Left renal pelvis (tissue), 4 donors: ENCODE results near the gene MISP3. TPM values are rescaled to one million over a fixed set of nuclear protein-coding genes. Genes with fewer than 3 reads are reported as not detected.
A peak's percentile ranks its signal among the peaks of the same experiment; 100 is the strongest.
"Not testable (repeated sequence)": the region's sequence is repeated elsewhere in the genome, so short reads cannot be mapped to it uniquely, and the experiment has no call there.

ENCODE experiments used
- DNase-seq, 4 donors: peaks; one replicate each; pipeline ENCODE4 v3.0.0-alpha.2; 2013; ENCODE audit warnings: low read depth in 4 of 4, low spot score in 3 of 4
- polyA plus RNA-seq, 4 donors: library from polyadenylated mRNA; unstranded; fragments of 120-200 nt; gene quantifications; one replicate each; pipeline ENCODE4 v1.2.1, GENCODE V29; 2013; ENCODE audit not compliant: insufficient read length in 4 of 4

The MISP3 gene
- polyA plus RNA-seq, result 10 to 100 TPM in 1 of 4 donors, 1 to 10 TPM in 3; 1.3 to 10.3 (median 6.3) TPM

DNA sequence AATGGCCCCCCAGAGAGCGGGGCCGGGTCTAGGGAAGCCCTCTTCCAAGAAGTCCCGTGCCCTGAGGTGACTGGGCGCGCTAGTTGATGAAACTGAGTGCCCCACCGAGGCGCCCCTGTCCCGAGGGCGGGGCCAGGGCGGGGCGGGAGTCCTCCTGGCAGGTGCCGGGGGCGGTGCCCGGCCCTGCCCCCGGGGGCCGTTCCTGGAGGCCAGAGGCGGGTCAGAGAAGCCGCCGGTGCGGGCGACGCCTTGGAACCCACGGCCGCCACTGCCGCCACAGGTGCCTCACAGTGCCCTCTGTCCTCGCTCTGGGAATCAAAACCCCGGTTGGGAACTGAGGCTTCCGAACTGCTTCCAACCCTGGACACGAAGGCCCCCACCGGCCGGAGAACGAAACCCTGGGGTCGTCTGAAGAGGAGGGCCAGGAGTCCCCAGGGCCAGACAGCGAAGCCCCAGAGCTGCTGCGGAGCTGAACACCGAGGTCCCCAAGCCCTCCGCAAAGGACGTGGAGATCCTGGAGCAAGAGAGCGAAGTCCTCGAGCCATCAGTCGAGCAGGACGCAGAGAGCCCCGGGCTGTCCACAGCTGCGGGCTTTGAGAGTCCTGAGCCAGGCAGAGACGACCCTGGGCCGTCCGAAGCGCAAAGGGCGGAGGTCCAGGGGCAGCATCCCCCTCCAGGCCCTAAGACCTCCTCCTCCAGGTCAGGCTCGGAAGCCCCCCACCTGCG lies at the start of gene MISP3:
MISP3 (plus strand) TSS at position 252 of the 726 bp plus-strand sequence. CDS start 524 bp downstream, outside the sequence.
- DNase-seq, result no peak

DNA sequence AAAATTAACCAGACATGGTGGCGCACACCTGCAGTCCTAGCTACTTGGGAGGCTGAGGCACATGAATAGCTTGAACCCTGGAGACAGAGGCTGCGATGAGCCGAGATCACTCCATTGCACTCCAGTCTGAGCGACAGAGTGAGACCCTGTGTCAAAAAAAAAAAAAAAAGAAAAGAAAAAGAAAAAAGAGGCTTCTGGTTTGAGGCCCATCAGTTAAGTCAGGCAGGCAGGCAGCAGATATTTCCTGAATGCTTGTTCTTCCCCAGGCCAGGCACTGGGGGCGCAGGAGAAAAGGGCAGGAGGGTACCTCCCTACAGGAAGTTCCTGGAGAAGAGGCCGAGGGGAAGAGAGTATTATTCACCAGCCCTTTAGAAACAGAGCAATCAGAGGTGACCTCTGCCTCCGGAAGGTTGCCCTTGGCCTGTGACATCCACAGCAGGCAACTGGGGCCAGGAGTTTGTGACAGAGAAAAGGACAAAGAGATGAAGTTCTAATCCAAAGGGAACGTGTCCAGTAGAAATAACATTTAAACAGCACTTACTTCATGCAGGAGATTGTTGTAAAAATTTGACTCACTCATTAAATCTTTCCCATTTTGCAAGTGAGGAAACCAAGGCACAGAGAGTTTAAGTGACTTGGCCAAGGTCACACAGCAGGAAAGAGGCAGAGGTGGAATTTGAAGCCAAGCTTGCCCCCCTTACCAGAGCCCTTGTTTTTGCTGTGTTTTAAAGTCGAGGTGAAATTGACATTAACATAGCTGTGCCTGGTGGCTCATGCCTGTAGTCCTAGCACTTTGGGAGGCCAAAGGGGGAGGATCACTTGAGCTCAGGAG lies 49.0 kb upstream of the MISP3 start:
- no peak for DNase-seq

DNA sequence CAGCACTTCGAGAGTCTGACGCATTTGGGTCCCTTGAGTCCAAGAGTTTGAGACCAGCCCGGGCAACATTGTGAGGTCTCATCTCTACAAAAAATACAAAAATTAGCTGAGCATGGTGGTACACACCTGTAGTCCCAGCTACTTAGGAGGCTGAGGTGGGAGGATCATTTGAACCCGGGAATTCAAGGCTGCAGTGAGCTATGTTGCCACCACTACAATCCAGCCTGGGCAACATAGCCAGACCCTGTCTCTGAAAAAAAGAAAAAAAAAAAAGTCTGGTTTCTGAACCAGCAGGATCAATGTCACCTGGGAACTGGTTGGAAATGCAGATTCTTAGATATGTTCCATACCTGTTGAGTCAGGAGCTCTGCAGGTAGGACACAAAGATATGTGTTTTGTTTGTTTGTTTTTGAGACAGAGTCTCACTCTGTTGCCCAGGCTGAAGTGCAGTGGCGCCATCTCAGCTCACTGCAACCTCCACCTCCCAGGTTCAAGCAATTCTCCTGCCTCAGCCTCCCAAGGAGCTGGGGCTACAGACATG lies 45.9 kb upstream of the MISP3 start:
- not testable (repeated sequence) for DNase-seq

DNA sequence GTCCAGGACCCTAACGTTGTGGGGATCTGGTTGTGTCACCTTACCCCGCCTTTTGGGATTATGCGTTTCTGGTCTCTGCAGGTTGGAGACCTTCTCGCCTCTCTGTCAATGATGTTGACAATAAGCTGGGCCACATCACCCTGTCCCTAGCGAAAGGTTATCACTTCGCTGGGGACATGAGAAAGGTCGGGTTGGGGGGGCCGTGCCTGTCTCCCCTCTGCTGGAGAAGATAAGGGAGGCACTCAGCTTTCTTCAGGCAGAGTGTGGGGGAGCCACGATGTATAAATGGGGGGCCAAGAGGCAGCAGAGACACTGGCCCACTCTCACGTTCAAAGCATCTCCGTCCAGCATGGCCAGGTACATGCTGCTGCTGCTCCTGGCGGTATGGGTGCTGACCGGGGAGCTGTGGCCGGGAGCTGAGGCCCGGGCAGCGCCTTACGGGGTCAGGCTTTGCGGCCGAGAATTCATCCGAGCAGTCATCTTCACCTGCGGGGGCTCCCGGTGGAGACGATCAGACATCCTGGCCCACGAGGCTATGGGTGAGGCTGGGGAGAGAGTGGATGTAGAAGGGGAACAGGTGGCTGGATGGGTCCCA lies 44.6 kb upstream of the MISP3 start, which contains the start of gene RLN3:
RLN3 (plus strand) TSS at position 293 of the 595 bp plus-strand sequence; CDS start at position 350, 57 bp downstream.
- no peak for DNase-seq

DNA sequence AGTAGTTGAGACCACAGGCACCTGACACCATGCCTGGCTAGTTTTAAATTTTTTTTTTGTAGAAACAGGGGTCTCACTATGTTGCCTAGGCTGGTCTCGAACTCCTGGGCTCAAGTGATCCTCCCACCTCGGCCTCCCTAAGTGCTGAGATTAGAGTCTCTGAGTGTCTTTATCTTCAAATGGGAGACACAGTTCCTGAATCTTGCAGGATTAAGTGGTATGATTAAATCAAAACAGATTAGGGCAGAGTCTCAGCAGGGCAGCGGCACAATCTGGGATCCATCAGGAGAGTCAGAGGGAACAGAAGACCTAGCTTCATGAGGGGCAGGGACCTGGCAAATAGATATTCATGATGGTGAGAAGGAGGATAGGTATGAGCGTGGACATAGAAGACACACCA lies 43.7 kb upstream of the MISP3 start:
- no peak for DNase-seq

DNA sequence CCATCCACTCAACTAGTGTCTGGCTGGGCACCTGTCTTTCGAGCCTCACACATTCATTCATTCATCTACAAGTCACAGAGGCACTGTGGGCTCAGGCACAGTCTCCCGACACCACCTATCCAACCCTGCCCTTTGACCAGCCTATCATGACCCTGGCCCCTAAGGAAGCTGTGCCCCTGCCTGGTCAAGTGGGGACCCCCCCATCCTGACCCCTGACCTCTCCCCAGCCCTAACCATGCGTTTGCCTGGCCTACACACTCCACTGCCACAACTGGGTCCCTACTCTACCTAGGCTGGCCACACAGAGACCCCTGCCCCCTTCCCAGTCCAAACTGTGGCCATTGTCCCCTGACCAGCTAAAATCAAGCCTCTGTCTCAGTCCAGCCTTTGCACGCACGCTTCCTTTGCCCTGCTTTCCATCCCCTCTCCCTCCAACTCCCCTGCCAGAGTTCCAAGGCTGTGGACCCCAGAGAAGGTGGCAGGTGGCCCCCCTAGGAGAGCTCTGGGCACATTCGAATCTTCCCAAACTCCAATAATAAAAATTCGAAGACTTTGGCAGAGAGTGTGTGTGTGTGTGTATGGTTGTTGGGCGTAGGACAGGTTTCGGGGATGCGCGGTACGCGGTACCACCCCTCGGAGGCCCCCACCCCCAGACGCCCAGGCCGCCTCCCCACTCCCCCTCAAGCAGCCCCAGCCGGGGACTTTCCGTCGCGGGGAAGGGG lies 41.4 kb upstream of the MISP3 start:
- no peak for DNase-seq

DNA sequence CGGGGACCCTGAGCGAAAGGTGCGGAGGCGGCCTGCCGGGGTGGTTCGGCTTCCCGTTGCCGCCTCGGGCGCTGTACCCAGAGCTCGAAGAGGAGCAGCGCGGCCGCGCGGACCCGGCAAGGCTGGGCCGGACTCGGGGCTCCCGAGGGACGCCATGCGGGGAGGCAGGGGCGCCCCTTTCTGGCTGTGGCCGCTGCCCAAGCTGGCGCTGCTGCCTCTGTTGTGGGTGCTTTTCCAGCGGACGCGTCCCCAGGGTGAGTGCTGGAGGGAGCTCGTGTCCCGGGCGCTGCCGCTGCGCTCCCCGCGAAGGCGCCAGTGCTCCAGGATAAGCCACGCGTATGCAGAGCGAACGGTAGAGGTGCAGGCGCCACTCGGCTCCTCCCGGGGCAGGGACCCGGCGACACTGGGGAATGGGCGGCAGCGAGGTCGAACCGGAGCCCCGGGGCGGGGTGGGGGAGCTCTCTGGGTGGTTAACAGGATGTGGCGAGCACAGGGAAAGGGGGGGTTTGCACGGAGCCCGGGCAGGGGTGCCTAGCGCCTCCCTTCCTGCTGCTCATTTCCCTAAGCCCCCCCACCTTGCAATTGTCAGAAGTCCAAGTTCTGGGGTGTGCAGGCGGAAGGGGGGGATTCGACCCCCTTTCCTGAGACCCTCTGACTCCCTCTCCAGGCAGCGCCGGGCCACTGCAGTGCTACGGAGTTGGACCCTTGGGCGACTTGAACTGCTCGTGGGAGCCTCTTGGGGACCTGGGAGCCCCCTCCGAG lies 40.7 kb upstream of the MISP3 start, which contains the start of gene IL27RA:
IL27RA (plus strand) TSS at position 44 of the 762 bp plus-strand sequence; CDS start at position 155, 111 bp downstream.
- peak in 2 of 4 donors; percentile 38 to 44 for DNase-seq

DNA sequence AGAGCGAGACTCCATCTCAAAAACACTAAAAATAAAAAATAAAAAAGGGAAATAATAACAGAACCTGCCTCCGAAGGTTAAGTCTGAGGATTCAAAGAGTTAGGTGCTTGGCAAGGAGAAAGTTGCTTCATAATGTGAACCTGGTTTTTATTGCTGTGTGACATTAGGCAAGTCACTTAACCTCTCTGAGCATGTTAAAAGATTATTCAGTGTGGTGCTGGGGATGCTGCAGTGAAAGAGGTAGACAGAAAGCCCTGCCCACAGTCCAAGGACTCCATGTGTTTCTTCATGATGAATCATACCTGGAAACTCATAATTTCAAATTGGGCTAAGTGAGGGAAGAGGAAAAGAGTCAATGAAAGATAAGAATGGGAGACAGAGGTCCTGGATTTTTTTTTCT lies 38.6 kb upstream of the MISP3 start:
- DNase-seq, result no peak

DNA sequence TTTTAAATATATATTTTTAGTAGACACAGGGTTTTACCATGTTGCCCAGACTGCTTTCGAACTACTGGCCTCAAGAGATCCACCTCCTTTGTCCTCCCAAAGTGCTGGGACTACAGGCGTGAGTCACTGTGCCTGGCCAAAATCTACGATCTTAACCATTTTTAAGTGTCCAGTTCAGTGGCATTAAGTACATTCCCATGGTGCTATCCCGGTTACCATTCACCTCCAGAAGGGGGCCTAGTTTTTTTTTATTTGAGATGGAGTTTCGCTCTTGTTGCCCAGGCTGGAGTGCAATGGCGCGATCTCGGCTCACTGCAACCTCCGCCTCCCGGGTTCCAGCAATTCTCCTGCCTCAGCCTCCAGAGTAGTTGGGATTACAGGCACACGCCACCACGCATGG lies 37.4 kb upstream of the MISP3 start:
- not testable (repeated sequence) for DNase-seq

DNA sequence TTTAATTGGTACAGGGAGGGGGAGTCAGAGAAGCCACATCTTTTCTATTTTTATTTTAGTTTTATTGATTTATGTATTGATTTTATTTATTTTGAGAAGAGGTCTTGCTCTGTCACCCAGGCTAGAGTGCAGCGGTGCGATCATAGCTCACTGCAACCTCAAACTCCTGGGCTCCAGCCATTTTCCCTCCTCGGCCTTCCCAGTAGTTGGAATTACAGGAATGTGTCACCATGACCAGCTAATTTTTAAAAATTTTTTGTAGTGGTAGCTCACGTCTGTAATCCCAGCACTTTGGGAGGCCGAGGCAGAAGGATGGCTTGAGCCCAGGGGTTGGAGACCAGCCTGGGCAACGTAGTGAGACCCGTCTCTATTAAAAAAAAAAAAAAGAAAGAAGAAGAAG lies 36.9 kb upstream of the MISP3 start:
- no peak for DNase-seq

DNA sequence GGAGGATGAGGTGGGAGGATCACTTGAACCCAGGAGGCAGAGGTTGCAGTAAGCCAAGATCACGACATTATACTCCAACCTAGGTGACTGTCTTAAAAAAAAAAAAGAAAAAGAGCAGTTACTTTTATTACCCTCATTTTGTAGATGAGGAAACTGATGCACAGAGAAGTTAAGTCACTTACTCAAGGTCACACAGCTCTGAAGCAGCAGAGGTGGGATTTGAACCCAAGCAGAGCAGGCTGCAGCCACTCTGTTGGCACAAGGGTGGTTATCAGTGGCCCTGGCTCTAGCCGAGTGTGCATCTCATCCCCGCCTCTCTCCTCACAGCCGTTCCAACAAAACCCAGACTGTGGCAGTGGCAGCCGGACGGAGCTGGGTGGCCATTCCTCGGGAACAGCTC lies 33.4 kb upstream of the MISP3 start:
- DNase-seq, result no peak

DNA sequence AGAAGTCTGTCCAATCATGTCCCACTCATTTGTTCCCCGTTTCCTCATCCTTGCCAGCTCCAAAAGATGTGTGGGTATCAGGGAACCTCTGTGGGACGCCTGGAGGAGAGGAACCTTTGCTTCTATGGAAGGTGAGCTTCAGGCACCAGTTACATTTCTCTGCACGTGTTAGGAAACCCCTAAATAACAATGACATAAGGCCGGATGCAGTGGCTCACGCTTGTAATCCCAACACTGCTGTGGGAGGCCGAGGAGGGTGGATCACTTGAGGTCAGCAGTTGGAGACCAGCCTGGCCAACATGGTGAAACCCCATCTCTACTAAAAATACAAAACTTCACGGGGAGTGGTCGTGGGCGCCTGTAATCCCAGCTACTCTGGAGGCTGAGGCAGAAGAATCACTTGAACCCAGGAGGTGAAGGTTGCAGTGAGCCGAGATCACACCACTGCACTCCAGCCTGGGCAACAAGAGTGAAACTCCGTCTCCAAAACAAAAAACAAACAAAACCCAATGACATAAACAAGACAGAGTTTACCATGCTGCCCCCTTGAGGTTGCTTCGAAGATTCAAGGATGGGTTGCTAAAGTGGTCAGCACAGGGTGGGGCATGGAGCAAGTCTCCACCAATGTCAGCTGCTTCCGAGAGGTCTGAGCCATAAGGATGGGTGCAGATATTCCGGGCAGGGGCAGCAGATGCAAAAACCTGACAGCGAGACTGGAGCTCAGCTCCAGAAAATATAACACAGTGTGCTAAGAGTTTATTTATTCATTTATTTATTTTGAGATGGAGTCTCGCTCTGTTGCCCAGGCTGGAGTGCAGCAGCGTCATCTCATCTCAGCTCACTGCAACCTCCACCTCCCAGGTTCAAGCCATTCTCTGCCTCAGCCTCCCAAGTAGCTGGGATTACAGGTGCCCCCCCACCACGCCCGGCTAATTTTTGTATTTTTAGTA lies 29.7 kb upstream of the MISP3 start:
- not testable (repeated sequence) for DNase-seq

DNA sequence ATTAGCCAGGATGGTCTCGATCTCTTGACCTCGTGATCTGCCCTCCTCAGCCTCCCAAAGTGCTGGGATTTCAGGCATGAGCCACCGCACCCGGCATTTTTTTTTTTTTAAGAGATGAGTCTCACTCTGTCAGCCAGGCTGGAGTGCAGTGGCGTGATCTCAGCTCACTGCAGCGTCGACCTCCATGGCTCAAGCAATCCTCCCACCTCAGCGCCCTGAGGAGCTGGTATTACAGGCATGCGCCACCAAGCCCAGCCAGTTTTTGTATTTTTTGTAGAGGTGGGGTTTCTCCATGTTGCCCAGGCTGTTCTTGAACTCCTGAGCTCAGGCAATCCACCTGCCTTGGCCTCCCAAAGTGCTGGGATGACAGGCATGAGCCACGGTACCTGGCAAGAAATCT lies 24.7 kb upstream of the MISP3 start:
- DNase-seq, result not testable (repeated sequence)

DNA sequence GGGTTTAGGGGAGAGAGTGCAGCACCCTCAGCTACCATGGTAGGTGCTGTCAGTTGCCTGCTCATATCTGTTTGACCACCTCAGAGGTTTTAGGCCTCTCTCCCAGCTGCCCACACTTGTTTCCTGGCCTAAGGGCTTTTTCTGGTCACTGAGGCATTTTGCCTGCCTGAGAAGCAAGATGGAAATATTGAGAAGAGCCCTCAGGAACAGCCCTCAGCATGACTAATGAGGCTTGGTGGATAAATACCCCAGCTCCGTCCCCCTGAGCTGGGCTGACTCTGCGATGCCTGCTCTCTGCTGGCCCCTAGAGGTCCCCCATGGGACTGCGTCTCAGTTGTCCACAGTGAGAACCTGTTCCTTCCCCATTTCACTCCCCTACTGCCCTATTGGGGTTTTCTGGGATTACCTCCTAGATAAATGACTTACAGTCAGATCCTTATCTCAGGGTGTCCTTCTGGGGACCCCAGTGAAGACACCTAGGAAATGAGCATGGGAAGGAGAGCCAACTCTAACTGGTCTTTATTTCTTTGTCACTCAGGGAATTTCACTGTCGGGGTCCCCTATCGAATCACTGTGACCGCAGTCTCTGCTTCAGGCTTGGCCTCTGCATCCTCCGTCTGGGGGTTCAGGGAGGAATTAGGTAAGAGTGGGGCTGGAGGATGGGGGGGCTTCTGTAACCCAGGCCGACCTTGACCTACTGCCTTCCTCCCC lies 24.0 kb upstream of the MISP3 start:
- no peak for DNase-seq

DNA sequence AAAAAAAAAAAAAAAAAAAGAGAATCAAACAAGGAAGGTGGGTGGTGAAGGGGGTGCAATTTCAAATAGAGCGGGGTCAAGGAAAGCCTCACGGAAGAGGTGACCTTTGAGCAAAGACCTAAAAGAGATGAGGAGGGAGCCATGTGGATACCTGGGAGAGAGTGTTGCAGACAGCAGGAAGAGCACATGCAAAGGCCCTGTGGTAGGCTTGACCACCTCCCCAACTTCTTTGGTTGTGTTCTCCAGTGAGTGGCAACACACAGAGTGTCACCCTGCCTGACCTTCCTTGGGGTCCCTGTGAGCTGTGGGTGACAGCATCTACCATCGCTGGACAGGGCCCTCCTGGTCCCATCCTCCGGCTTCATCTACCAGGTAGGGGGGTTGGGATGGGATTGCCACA lies 22.1 kb upstream of the MISP3 start:
- DNase-seq, result no peak

DNA sequence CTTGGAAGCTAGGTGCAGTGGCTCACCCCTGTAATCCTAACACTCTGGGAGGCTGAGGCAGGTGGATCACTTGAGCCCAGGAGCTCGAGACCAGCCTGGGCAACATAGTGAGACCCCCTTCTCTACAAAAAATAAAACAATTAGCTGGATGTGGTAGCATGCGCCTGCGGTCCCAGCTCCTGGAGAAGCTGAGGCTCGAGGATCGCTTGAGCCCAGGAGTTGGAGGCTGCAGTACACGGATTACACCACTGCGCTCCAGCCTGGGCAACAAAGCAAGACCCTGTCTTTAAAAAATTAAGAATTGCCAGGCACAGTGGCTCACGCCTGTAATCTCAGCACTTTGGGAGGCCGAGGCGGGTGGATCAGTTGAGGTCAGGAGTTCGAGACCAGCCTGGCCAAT lies 21.6 kb upstream of the MISP3 start:
- DNase-seq, result not testable (repeated sequence)

DNA sequence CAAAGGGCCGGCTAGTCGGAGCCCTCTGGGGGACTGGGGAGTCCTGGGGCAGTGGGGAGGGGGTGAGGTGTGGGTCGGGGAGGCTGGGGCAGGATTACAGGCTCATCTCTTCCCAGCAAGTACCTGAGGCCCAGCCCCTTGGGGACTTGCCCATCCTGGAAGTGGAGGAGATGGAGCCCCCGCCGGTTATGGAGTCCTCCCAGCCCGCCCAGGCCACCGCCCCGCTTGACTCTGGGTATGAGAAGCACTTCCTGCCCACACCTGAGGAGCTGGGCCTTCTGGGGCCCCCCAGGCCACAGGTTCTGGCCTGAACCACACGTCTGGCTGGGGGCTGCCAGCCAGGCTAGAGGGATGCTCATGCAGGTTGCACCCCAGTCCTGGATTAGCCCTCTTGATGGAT lies 20.6 kb upstream of the MISP3 start:
- DNase-seq, result no peak

DNA sequence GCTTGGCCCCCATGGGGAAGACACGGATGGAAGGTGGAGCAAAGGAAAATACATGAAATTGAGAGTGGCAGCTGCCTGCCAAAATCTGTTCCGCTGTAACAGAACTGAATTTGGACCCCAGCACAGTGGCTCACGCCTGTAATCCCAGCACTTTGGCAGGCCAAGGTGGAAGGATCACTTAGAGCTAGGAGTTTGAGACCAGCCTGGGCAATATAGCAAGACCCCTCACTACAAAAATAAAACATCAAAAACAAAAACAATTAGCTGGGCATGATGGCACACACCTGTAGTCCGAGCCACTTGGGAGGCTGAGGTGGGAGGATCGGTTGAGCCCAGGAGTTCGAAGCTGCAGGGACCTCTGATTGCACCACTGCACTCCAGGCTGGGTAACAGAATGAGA lies 20.1 kb upstream of the MISP3 start:
- no peak for DNase-seq
